Suprapubic skin (tissue), 4 donors: ENCODE results near the gene KREMEN2.
A peak's percentile ranks its signal among the peaks of the same experiment; 100 is the strongest.

Experiments used
- POLR2A ChIP-seq, 2 donors: fragments of 450-650 bp; IDR thresholded peaks; one replicate each; pipeline ENCODE4 v1.6.1; 2017; ENCODE audit warnings: antibody characterized with exemption in 2 of 2, mild to moderate bottlenecking in 2 of 2, moderate library complexity in 2 of 2
- POLR2AphosphoS5 ChIP-seq, 3 donors: sonication (generic); formaldehyde crosslinking; IDR thresholded peaks; one replicate each; pipeline ENCODE4 v1.6.1; 2017; ENCODE audit warnings: antibody characterized with exemption in 3 of 3
- TF ChIP-seq, protein P1 (sequence below), 2 donors: fragments of 200-600 bp in 1 of 2; fragments of 450-650 bp in 1 of 2; sonication (generic) in 1 of 2; IDR thresholded peaks; one replicate each; pipeline ENCODE4 v1.5.1; 2016 to 2019; ENCODE audit warnings: antibody characterized with exemption in 2 of 2, mild to moderate bottlenecking in 1 of 2, moderate library complexity in 1 of 2

GRCh38 chr16:2980227-2981176 lies 16.4 kb downstream of the KREMEN2 start, which contains the start of gene PKMYT1:
- TF ChIP-seq, protein P1, sequence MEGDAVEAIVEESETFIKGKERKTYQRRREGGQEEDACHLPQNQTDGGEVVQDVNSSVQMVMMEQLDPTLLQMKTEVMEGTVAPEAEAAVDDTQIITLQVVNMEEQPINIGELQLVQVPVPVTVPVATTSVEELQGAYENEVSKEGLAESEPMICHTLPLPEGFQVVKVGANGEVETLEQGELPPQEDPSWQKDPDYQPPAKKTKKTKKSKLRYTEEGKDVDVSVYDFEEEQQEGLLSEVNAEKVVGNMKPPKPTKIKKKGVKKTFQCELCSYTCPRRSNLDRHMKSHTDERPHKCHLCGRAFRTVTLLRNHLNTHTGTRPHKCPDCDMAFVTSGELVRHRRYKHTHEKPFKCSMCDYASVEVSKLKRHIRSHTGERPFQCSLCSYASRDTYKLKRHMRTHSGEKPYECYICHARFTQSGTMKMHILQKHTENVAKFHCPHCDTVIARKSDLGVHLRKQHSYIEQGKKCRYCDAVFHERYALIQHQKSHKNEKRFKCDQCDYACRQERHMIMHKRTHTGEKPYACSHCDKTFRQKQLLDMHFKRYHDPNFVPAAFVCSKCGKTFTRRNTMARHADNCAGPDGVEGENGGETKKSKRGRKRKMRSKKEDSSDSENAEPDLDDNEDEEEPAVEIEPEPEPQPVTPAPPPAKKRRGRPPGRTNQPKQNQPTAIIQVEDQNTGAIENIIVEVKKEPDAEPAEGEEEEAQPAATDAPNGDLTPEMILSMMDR (IDR thresholded peaks at IDR 0.05), result no peak
- TF ChIP-seq POLR2A (IDR thresholded peaks at IDR 0.05) (peak in 1 of 2 donors; percentile 71), POLR2AphosphoS5 (IDR thresholded peaks at IDR 0.05) (peak in 2 of 3 donors; percentile 36 to 58)
